ENCODE results near the gene ZDHHC14.

DNA sequence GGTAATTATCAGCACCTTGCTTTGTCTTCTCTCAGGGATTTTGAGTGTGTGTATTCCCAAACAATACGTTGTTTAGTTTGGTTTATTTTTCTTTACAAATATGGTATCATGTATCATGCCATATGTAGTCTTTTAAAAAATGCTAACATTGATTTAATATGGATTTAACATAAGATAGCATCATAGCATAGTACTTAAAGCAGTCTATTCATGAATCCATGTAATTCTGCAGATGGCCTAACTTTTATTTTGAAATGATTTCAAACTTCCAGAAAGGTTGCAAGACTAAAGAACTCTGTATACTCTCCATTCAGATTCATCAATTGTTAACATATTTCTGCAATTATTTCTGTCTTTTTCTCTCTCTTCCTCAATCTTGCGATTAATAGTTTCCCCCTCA lies 7.9 kb downstream of the ZDHHC14 start:
- TF ChIP-seq, protein P1, sequence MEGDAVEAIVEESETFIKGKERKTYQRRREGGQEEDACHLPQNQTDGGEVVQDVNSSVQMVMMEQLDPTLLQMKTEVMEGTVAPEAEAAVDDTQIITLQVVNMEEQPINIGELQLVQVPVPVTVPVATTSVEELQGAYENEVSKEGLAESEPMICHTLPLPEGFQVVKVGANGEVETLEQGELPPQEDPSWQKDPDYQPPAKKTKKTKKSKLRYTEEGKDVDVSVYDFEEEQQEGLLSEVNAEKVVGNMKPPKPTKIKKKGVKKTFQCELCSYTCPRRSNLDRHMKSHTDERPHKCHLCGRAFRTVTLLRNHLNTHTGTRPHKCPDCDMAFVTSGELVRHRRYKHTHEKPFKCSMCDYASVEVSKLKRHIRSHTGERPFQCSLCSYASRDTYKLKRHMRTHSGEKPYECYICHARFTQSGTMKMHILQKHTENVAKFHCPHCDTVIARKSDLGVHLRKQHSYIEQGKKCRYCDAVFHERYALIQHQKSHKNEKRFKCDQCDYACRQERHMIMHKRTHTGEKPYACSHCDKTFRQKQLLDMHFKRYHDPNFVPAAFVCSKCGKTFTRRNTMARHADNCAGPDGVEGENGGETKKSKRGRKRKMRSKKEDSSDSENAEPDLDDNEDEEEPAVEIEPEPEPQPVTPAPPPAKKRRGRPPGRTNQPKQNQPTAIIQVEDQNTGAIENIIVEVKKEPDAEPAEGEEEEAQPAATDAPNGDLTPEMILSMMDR (IDR thresholded peaks at IDR 0.05; ENCODE audit: low read length) = no peak
- no peak for TF ChIP-seq EZH2phosphoT487 (IDR thresholded peaks at IDR 0.05; ENCODE audit: low read length)
- no peak for TF ChIP-seq EZH2 (optimal IDR thresholded peaks at IDR 0.05; ENCODE audit: low read depth, low read length)
